Lower leg skin (tissue), 4 donors: Measurements from ENCODE around the gene GNG12. TPM values are rescaled to one million over a fixed set of nuclear protein-coding genes. Genes with fewer than 3 reads are reported as not detected.
A peak's percentile ranks its signal among the peaks of the same experiment; 100 is the strongest.

Source experiments
- DNase-seq, 2 donors: peaks; one replicate each; pipeline ENCODE4 v3.0.0-alpha.2; 2019; ENCODE audit warnings: low spot score in 2 of 2
- H3K4me3 ChIP-seq: fragments of 200-600 bp; sonication (generic); 2 replicates; pipeline ENCODE4 v1.5.1; 2017; ENCODE audit warnings: mild to moderate bottlenecking, low read depth; ENCODE audit not compliant: poor library complexity, severe bottlenecking
- CTCF ChIP-seq, 3 donors: fragments of 450-650 bp; IDR thresholded peaks; one replicate each; pipeline ENCODE4 v1.5.1; 2016; ENCODE audit warnings: antibody characterized with exemption in 3 of 3, mild to moderate bottlenecking in 3 of 3, moderate library complexity in 2 of 3
- POLR2A ChIP-seq, 2 donors: fragments of 450-650 bp; IDR thresholded peaks; one replicate each; pipeline ENCODE4 v1.6.1; 2016 to 2017; ENCODE audit warnings: antibody characterized with exemption in 2 of 2, mild to moderate bottlenecking in 1 of 2, moderate library complexity in 1 of 2
- WGBS, 2 donors: methylation state at CpG; one replicate each; pipeline ENCODE4 v1.1.5; 2018; 5-methylcytosine and 5-hydroxymethylcytosine counted together
- intact Hi-C: fragments of 100-400 bp; cut with DNase I; formaldehyde crosslinking; loops from one replicate; pipeline ENCODE4 v1.15.0; 2023; ENCODE audit warnings: low total_unique reads
- total RNA-seq, 4 donors: library from RNA; depleted of rRNA; stranded (reverse); fragments of >200 nt; gene quantifications; one replicate each; pipeline ENCODE4 v1.1.0, GENCODE V29; 2016

GNG12 gene
- total RNA-seq, 4 donors from 2014 or later: 89.7 to 113 (median 99.2) TPM

GRCh38 chr1:67833602-67833940 lies 304 bp upstream of the GNG12 start:
- intact Hi-C loops: no loop called here
- 5 to 8% methylated on average over 19 to 21 of the region's 21 CpGs for WGBS, 2 donors

DNA sequence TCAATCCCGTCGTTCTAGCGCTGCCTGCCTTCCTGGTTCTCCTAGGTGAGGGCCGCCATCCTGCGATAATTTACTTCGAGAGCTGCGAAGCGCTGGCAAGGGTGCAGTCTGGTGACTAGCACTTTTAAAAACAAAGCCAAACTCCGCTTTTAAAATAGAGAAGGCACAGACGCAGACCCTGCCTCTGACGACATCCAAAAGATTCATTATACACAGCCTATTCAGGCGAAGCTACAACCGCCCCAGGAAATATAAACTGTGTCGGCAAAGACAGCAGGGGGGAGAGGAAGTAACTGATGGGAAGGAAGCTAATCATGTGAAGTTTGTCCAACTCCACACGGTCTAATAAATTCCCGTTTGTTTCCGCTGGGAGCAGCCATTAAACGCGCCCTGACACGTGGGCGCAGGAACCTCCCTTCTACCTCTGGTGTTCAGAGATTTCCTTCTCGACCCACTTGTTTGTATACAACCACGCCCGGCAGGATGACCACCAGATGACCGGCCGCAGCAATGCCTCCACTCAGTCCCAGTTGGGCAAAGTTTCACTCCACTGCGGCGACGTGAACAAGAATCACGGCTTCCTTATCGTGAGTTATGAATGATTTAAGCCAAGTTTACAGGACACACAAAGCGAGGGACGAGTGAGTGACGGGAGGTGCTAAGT lies 1.3 kb downstream of the GNG12 start:
- WGBS, 2 donors: 1% methylated on average over 34 of the region's 34 CpGs

More at GRCh38 chr1:67833602-67833940, 304 bp upstream of the GNG12 start:
- DNase-seq: peak; percentile 69 to 90
- peak overlapping the region; percentile 82 for H3K4me3 ChIP-seq
- no peak for TF ChIP-seq CTCF (IDR thresholded peaks at IDR 0.05)
- TF ChIP-seq POLR2A (IDR thresholded peaks at IDR 0.05): no peak

GRCh38 chr1:67830928-67831830 lies 2.1 kb downstream of the GNG12 start:
- intact Hi-C loops: no loop called here
- TF ChIP-seq POLR2A (IDR thresholded peaks at IDR 0.05) (no peak), CTCF (IDR thresholded peaks at IDR 0.05) (no peak)
- DNase-seq: no peak
- H3K4me3 ChIP-seq: no peak overlapping the region
- 8 to 10% methylated on average over 7 of the region's 7 CpGs for WGBS, 2 donors

More for the DNA sequence above, 1.3 kb downstream of the GNG12 start:
- peak overlapping the region; percentile 82 for H3K4me3 ChIP-seq
- intact Hi-C loops: no loop called here
- TF ChIP-seq CTCF (IDR thresholded peaks at IDR 0.05) (no peak), POLR2A (IDR thresholded peaks at IDR 0.05) (no peak)
- DNase-seq: peak; percentile 70 to 94

GRCh38 chr1:67830226-67830625 lies 3.0 kb downstream of the GNG12 start:
- 41 to 58% methylated on average over 5 of the region's 5 CpGs for WGBS, 2 donors
- intact Hi-C loops: no loop called here
- no peak for DNase-seq
- TF ChIP-seq CTCF (IDR thresholded peaks at IDR 0.05) (no peak), POLR2A (IDR thresholded peaks at IDR 0.05) (no peak)
- H3K4me3 ChIP-seq: no peak overlapping the region

GRCh38 chr1:67827688-67828087 lies 5.6 kb downstream of the GNG12 start:
- intact Hi-C loops: no loop called here
- no peak for TF ChIP-seq CTCF (IDR thresholded peaks at IDR 0.05)
- TF ChIP-seq POLR2A (IDR thresholded peaks at IDR 0.05): no peak
- WGBS, 2 donors: 94 to 97% methylated on average over 4 of the region's 4 CpGs
- DNase-seq: no peak
- no peak overlapping the region for H3K4me3 ChIP-seq
